Stimulated activated CD4-positive, alpha-beta T cell treated with anti-CD3 and anti-CD28 coated beads, TNF-alpha, amount 100 ng/mL, for 24 hours (primary cell): ENCODE results near the gene TULP3.

Experiments used
- DNase-seq, 3 experiments: peaks; one replicate each; pipeline ENCODE4 v3.0.0-alpha.2; 2020; ENCODE audit warnings: low read depth in 3 of 3

Gene TULP3

DNA sequence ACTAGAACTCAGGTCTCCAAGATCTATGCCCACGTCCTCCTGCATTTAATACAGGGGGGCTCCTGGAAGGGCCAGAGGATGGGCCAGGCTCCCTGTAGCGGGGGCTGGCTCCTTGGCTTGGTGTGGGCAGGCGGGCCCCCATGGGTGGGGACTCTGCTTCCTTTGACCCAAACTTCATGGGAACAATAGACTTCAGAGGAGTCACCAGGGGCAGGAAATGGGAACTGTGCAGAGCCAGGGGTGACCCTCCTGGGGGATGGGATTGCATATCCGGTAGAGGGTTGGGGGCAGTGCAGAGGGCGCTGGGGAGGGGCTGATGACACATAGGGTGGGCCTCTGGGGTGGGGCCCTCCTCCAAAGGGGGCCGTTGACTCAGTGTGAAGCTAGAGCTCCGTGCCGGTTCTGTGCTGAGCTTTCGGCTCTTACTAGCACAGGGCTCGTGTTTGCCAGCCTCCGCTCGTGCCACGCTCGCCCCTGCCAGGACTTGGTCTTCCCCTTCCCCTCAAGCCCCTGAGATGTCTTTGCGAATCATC is 73.1 kb downstream of the TULP3 start:
- no peak for DNase-seq

- no peak for DNase-seq
These were observed 77.0 kb downstream of the TULP3 start for GRCh38 chr12:2967651-2968050.

DNA sequence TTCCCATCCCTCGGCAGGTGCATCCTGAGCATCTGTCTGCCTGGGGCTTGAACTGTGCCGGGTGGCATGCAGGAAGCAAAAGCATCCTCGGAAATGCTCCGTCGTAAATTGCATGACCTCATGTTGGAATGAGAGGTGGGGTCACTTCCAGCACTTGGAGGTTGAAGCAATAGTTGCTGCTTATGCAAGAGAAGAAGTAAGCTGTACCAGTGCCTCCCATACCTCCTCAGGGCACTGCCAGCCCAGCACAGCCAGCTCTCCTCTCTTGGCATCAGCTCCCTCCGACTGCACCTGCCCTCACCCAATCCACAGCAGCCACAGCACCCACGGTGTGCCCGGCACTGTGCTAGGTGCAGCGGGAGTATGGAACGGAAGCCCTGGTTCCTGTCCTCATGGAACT is 80.1 kb downstream of the TULP3 start:
- no peak for DNase-seq

DNA sequence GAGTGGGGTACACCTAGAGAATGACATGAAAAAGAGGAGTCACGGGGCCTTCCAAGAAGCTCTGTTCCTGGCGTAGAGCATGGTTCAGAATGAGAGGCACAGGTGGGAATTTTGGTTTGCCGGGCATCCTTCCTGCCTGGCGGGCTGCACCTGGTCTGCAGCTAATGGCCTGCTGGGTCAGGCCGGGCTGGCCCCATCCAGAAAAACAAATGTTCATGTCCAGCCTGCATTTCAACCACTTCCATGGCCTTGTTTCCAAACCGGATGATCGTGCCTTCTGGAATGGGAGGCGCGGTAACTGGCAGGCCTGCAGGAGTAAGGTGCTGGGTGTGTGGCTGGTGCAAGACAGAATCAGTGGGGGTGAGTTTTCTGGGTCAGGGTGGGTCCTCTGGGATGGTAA is 82.9 kb downstream of the TULP3 start:
- no peak for DNase-seq

DNA sequence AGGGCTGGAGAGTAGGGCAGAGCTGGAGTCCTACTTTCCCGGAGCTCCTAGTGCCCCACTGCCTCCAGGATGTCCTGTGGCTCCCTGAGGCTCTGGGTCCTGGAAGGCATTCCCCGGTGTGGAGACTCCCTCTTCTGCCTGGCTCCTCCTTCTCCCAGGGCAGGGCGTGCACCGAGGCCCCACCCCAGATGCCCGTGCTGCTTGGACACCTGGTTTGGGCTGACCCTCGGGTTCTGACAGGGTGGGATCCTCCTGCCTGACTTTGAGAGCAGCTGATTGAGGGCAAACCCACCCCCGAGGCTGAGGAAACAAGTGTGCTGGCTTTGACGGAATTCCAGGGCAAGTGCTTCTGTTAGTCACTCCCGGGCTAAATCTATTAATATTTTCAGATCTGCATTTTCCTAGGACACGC is 83.9 kb downstream of the TULP3 start:
- no peak for DNase-seq

- no peak for DNase-seq
These were observed 85.9 kb downstream of the TULP3 start for GRCh38 chr12:2976581-2976996.

DNA sequence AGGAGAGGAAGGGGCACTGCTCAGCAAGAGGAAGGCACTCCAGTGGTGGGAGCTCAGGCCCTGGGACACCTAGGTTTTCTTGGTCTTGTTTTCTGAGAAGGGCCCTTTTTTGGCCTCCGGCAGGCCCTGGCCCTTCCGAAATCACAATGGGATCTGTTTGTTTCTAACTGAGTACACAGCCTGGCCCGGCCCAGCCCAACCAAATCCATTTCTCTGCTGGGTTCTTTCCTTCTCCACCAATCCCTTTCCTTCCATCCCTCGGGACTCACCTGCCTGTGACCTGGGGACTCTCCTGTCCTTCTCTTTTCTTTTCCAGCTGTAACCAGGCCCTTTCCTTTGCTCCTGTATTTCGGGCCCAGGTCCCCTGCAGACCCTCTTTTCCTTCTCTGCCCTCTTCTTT is 87.1 kb downstream of the TULP3 start:
- DNase-seq: no peak

GRCh38 chr12:2979806-2980205 is 89.1 kb downstream of the TULP3 start:
- no peak for DNase-seq

DNA sequence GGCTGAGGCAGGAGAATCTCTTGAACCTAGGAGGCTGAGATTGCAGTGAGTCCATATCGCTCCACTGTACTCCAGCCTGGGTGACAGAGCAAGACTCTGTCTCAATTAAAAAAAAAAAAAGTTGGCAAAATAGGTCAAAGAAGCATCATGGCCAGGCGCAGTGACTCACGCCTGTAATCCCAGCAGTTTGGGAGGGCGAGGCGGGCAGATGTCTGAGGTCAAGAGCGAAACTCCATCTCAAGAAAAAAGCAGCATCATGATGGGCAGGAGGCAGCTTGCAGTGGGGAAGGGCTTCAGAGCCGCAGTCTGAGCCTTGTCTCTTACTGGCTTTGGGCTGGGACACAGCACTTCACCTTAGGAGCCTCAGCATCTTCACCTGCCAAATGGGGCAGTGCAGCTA is 89.9 kb downstream of the TULP3 start:
- DNase-seq: no peak

GRCh38 chr12:2982361-2982760 is 91.7 kb downstream of the TULP3 start:
- DNase-seq: no peak

GRCh38 chr12:2984249-2984648 is 93.6 kb downstream of the TULP3 start:
- DNase-seq: no peak

DNA sequence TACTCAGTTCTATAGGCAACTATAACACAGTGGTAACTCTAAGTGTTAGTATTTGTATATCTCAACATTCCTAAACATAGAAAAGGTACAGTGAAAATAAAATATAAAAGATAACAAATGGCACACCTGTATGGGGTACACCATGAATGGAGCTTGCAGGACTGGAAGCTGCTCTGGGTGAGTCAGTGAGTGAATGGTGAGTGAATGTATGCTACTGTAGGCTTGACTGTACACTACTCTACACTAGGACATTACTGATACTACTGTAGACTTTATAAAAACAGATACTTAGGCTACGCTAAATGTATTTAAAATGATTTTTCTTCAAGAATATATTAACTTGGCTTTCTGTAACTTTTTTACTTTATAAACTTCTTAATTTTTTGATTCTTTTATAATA is 94.0 kb downstream of the TULP3 start:
- no peak for DNase-seq

DNA sequence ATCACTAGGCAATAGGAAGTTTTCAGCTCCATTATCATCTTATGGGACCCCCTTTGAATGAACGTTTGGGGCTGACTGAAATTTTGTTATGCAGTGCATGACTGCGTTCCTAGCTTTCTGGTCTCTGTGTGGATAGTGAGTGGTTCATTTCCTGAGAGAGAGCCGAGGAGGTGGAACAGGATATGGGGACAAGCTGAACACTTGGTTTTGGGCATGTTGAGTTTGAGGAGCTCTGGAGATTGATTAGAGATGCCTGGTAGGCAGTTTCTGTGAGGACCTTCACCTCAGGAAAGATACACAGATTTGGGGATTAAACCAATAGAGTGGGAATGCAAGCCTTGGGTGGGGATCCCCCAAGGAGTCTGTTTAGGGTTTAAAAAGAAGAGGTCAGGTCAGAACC is 96.2 kb downstream of the TULP3 start:
- DNase-seq: no peak

GRCh38 chr12:2988494-2988893 is 97.8 kb downstream of the TULP3 start:
- DNase-seq: no peak
